Nephron (organoid): ENCODE results near the gene DENND1A.

Experiments used
- H3K27ac Mint-ChIP-seq, 3 experiments: 2 replicates each; pipeline ENCODE4 v1.8.0; 2020; ENCODE audit warnings: mixed read lengths in 3 of 3, mild to moderate bottlenecking in 2 of 3, moderate library complexity in 1 of 3
- H3K27me3 Mint-ChIP-seq: 2 replicates; pipeline ENCODE4 v1.8.0; 2021; ENCODE audit warnings: low read depth, mild to moderate bottlenecking, moderate library complexity, mixed read lengths
- H3K36me3 Mint-ChIP-seq: 2 replicates; pipeline ENCODE4 v1.8.0; 2020; ENCODE audit warnings: low read depth, mixed read lengths
- H3K4me1 Mint-ChIP-seq: 2 replicates; pipeline ENCODE4 v1.8.0; 2020; ENCODE audit warnings: mixed read lengths
- H3K4me3 Mint-ChIP-seq, 3 experiments: 2 replicates each; pipeline ENCODE4 v1.8.0; 2020; ENCODE audit warnings: mild to moderate bottlenecking in 3 of 3, mixed read lengths in 3 of 3, moderate library complexity in 2 of 3
- H3K9me3 Mint-ChIP-seq: 2 replicates; pipeline ENCODE4 v1.8.0; 2020; ENCODE audit warnings: mixed read lengths
- TF ChIP-seq, protein P1 (sequence below), 3 experiments: fragments of 200-600 bp; sonication (generic); IDR thresholded peaks; one replicate each; pipeline ENCODE4 v1.5.0; 2021; ENCODE audit warnings: antibody characterized with exemption in 3 of 3; ENCODE audit not compliant: unreplicated experiment in 3 of 3

The DENND1A gene

DNA sequence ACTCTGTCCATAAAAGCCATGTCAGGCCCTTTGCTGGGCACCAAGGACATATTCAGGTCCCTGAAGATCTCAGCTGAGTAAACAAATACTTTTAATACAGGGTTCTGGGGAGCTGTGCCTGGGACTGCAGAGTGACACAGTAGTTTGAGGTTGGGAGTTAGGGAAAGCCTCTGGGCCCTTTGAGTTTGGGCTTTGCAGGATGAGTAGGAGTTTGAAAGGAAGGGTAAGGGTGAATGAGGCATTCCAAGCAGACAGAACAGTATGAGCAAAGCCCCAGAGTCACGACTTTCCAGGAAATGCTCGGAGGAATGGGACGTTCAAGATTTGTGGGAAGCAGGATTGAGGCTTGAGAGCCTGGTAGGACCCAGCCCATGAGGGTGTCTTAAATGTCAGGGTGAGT, 560.6 kb downstream of the DENND1A start:
- H3K27ac Mint-ChIP-seq, result peak overlapping the region; percentile 36 to 74 (median 53)
- H3K4me1 Mint-ChIP-seq, result peaks cover 25% of the 10 kb centered on the region
- no peaks in the 10 kb centered on the region for H3K9me3 Mint-ChIP-seq
- TF ChIP-seq, protein P1, sequence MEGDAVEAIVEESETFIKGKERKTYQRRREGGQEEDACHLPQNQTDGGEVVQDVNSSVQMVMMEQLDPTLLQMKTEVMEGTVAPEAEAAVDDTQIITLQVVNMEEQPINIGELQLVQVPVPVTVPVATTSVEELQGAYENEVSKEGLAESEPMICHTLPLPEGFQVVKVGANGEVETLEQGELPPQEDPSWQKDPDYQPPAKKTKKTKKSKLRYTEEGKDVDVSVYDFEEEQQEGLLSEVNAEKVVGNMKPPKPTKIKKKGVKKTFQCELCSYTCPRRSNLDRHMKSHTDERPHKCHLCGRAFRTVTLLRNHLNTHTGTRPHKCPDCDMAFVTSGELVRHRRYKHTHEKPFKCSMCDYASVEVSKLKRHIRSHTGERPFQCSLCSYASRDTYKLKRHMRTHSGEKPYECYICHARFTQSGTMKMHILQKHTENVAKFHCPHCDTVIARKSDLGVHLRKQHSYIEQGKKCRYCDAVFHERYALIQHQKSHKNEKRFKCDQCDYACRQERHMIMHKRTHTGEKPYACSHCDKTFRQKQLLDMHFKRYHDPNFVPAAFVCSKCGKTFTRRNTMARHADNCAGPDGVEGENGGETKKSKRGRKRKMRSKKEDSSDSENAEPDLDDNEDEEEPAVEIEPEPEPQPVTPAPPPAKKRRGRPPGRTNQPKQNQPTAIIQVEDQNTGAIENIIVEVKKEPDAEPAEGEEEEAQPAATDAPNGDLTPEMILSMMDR (IDR thresholded peaks at IDR 0.05; ENCODE audit: unreplicated experiment in 3 of 3), result no peak
- H3K36me3 Mint-ChIP-seq, result peaks cover 11% of the 10 kb centered on the region
- no peak overlapping the region for H3K4me3 Mint-ChIP-seq
- peaks cover 13% of the 10 kb centered on the region for H3K27me3 Mint-ChIP-seq

GRCh38 chr9:123368536-123369153, 561.3 kb downstream of the DENND1A start:
- Mint-ChIP-seq H3K9me3 (no peaks in the 10 kb centered on the region), H3K36me3 (peaks cover 8% of the 10 kb centered on the region), H3K4me3 (no peak overlapping the region), H3K27me3 (peaks cover 13% of the 10 kb centered on the region), H3K4me1 (peaks cover 27% of the 10 kb centered on the region), H3K27ac (peak overlapping the region; percentile 36 to 83 (median 62))
- TF ChIP-seq, protein P1 (IDR thresholded peaks at IDR 0.05; ENCODE audit: unreplicated experiment in 3 of 3), result no peak

DNA sequence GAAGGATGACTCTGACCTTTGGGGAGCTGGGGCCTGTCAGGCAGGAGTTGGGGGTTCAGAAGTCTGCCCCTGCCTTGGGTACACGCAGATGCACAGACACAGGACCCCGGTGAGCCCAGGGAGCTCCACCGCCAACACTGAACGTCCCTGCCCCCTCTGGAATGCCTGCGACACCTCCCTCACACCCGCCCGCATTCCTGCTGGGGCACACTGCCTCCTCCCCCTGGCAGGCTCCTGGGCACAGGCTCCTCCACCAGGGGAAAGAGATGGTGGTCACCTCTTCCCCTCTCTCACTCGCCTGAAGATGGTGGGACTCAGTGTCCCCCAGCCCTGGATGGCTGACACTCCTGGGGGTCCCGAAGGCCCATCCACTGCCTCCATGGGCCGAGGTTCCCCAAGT, 561.9 kb downstream of the DENND1A start:
- Mint-ChIP-seq H3K27me3 (peaks cover 13% of the 10 kb centered on the region), H3K9me3 (no peaks in the 10 kb centered on the region), H3K27ac (peak overlapping the region; percentile 31 to 83 (median 72)), H3K4me1 (peaks cover 28% of the 10 kb centered on the region), H3K4me3 (peak overlapping the region in 1 of 3 experiments; percentile 23), H3K36me3 (peaks cover 8% of the 10 kb centered on the region)
- TF ChIP-seq, protein P1 (IDR thresholded peaks at IDR 0.05; ENCODE audit: unreplicated experiment in 3 of 3), result no peak

DNA sequence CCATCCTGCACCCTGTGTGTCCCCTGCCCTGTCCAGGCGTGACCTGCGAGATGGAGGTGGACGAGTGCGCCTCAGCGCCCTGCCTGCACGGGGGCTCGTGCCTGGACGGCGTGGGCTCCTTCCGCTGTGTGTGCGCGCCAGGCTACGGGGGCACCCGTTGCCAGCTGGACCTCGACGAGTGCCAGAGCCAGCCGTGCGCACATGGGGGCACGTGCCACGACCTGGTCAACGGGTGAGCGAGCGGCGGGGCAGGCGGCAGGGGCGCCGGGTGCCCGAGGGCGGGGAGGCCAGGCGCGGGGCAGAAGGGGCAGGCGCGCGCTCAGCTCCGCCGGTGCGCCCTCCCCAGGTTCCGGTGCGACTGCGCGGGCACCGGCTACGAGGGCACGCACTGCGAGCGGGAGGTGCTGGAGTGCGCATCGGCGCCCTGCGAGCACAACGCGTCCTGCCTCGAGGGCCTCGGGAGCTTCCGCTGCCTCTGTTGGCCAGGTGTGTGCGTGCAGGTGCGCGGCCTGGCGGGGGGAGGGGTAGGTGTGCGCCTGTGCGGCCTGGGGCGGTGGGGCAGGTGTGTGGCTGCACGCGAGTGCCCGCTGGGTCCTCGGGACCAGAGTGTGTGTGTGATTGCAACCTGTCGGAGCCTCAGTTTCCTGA, 563.9 kb downstream of the DENND1A start:
- TF ChIP-seq, protein P1 (IDR thresholded peaks at IDR 0.05; ENCODE audit: unreplicated experiment in 3 of 3), result no peak
- Mint-ChIP-seq H3K36me3 (peaks cover 8% of the 10 kb centered on the region), H3K27ac (peak overlapping the region in 2 of 3 experiments; percentile 79 to 91), H3K27me3 (peaks cover 9% of the 10 kb centered on the region), H3K4me3 (no peak overlapping the region), H3K4me1 (peaks cover 26% of the 10 kb centered on the region), H3K9me3 (no peaks in the 10 kb centered on the region)

DNA sequence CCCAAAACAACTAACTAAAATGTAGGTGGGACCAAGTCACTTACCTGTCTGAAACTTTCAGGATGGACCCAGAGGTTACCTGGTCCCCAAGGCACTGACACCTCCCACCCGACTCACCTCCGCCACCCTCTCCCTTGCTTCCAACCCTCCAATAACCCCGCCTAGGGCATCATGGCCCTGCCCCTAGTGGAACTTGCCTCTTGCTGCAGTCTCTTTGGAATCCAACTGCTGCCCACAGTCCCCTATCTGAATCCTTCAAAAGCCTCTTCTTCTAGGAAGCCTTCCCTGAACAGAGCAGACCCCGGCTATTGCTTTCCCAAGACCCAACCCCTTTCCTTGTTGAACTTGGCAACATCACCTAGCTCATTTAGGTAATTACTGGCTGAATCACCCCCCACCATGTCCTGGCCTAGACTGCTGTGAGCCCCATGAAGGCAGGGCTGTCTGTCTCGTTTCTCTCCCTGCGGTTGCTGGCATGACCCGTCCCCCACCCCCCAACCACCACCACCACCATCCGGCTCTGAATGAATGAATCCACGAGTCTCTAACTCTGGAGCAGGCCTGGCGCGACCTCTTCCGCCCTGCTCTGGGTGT, 564.5 kb downstream of the DENND1A start:
- H3K27me3 Mint-ChIP-seq, result peaks cover 9% of the 10 kb centered on the region
- H3K9me3 Mint-ChIP-seq, result no peaks in the 10 kb centered on the region
- peaks cover 26% of the 10 kb centered on the region for H3K4me1 Mint-ChIP-seq
- H3K36me3 Mint-ChIP-seq, result peaks cover 8% of the 10 kb centered on the region
- peak overlapping the region in 2 of 3 experiments; percentile 2 to 16 for H3K4me3 Mint-ChIP-seq
- TF ChIP-seq, protein P1 (IDR thresholded peaks at IDR 0.05; ENCODE audit: unreplicated experiment in 3 of 3), result peak in 1 of 3 experiments; percentile 31
- H3K27ac Mint-ChIP-seq, result peak overlapping the region; percentile 79 to 91 (median 80)
